ENCODE data around the gene TBC1D16.

- TF ChIP-seq, protein P1, sequence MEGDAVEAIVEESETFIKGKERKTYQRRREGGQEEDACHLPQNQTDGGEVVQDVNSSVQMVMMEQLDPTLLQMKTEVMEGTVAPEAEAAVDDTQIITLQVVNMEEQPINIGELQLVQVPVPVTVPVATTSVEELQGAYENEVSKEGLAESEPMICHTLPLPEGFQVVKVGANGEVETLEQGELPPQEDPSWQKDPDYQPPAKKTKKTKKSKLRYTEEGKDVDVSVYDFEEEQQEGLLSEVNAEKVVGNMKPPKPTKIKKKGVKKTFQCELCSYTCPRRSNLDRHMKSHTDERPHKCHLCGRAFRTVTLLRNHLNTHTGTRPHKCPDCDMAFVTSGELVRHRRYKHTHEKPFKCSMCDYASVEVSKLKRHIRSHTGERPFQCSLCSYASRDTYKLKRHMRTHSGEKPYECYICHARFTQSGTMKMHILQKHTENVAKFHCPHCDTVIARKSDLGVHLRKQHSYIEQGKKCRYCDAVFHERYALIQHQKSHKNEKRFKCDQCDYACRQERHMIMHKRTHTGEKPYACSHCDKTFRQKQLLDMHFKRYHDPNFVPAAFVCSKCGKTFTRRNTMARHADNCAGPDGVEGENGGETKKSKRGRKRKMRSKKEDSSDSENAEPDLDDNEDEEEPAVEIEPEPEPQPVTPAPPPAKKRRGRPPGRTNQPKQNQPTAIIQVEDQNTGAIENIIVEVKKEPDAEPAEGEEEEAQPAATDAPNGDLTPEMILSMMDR (IDR thresholded peaks at IDR 0.05), result no peak
- no peak for TF ChIP-seq EZH2 (IDR thresholded peaks at IDR 0.05; ENCODE audit: borderline replicate concordance, insufficient read depth, low read depth, low read length, poor library complexity, severe bottlenecking)
These were observed 52.2 kb downstream of the TBC1D16 start for GRCh38 chr17:79983456-79983855.

All from B cell (primary cell).